ENCODE measurements around the gene KCNMA1.

KCNMA1 gene

DNA sequence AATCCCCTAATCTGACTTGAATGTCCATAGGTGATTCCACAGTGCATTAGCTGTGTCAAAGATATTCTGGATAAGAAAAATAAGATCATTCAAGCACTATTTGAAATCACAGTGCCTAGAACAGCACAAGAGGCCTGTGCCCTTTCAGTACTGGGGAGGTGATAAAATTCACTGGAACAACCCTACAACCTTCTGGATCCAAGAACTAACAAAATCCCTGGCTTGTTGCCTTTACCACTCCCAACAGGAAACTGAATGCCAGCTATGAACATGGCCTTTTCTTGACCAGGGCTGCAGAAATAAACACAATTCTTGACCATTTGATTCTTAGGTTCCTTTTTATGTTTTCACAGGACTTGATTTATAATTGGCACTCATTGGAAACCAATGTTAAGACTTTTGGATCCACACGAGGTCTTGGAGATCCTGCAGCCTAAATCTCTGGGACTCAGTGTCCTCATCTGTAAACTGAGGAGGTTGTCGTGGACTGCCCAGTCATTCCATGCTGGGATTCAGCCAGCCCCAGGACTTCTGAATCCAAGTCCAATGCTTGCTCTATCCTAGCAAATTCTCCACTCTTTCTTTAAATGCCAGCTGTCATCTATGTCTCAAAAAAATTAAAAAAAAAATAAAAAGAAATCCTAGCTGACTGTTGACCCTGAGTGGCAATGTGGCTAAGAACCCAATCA is 624.7 kb downstream of the KCNMA1 start:
- no peaks in the 10 kb centered on the region for H3K9me3 ChIP-seq (ENCODE audit: control insufficient read depth, low read depth, low read length)
- no peak overlapping the region for H3K4me3 ChIP-seq (ENCODE audit: low read length)
- H3K9ac ChIP-seq (ENCODE audit: low read length), result no peak overlapping the region
- no peaks in the 10 kb centered on the region for H3K4me1 ChIP-seq (ENCODE audit: control insufficient read depth, low read depth, low read length)
- H3K36me3 ChIP-seq (ENCODE audit: control insufficient read depth, low read depth, low read length), result no peaks in the 10 kb centered on the region
- no peak overlapping the region for H3K27ac ChIP-seq (ENCODE audit: low read length)
- H3K27me3 ChIP-seq (ENCODE audit: control insufficient read depth, insufficient read depth, low read length), result no peaks in the 10 kb centered on the region

- no peak overlapping the region for H3K27ac ChIP-seq (ENCODE audit: low read length)
- H3K36me3 ChIP-seq (ENCODE audit: control insufficient read depth, low read depth, low read length), result no peaks in the 10 kb centered on the region
- no peaks in the 10 kb centered on the region for H3K9me3 ChIP-seq (ENCODE audit: control insufficient read depth, low read depth, low read length)
- no peak overlapping the region for H3K9ac ChIP-seq (ENCODE audit: low read length)
- no peak overlapping the region for H3K4me3 ChIP-seq (ENCODE audit: low read length)
- no peaks in the 10 kb centered on the region for H3K4me1 ChIP-seq (ENCODE audit: control insufficient read depth, low read depth, low read length)
- no peaks in the 10 kb centered on the region for H3K27me3 ChIP-seq (ENCODE audit: control insufficient read depth, insufficient read depth, low read length)
Measured at GRCh38 chr10:77011874-77012811, 625.5 kb downstream of the KCNMA1 start.

GRCh38 chr10:77010430-77010829 is 627.2 kb downstream of the KCNMA1 start:
- no peaks in the 10 kb centered on the region for H3K4me1 ChIP-seq (ENCODE audit: control insufficient read depth, low read depth, low read length)
- H3K27ac ChIP-seq (ENCODE audit: low read length), result no peak overlapping the region
- no peaks in the 10 kb centered on the region for H3K27me3 ChIP-seq (ENCODE audit: control insufficient read depth, insufficient read depth, low read length)
- no peaks in the 10 kb centered on the region for H3K9me3 ChIP-seq (ENCODE audit: control insufficient read depth, low read depth, low read length)
- H3K36me3 ChIP-seq (ENCODE audit: control insufficient read depth, low read depth, low read length), result no peaks in the 10 kb centered on the region
- H3K9ac ChIP-seq (ENCODE audit: low read length), result no peak overlapping the region
- H3K4me3 ChIP-seq (ENCODE audit: low read length), result no peak overlapping the region

GRCh38 chr10:77007834-77008233 is 629.8 kb downstream of the KCNMA1 start:
- Histone ChIP-seq H3K9me3 (ENCODE audit: control insufficient read depth, low read depth, low read length) (no peaks in the 10 kb centered on the region), H3K4me3 (ENCODE audit: low read length) (no peak overlapping the region), H3K9ac (ENCODE audit: low read length) (no peak overlapping the region), H3K27ac (ENCODE audit: low read length) (no peak overlapping the region), H3K4me1 (ENCODE audit: control insufficient read depth, low read depth, low read length) (no peaks in the 10 kb centered on the region), H3K36me3 (ENCODE audit: control insufficient read depth, low read depth, low read length) (no peaks in the 10 kb centered on the region), H3K27me3 (ENCODE audit: control insufficient read depth, insufficient read depth, low read length) (no peaks in the 10 kb centered on the region)

GRCh38 chr10:77006836-77007511 is 630.6 kb downstream of the KCNMA1 start:
- Histone ChIP-seq H3K27me3 (ENCODE audit: control insufficient read depth, insufficient read depth, low read length) (no peaks in the 10 kb centered on the region), H3K4me1 (ENCODE audit: control insufficient read depth, low read depth, low read length) (no peaks in the 10 kb centered on the region), H3K27ac (ENCODE audit: low read length) (no peak overlapping the region), H3K9ac (ENCODE audit: low read length) (no peak overlapping the region), H3K4me3 (ENCODE audit: low read length) (no peak overlapping the region), H3K9me3 (ENCODE audit: control insufficient read depth, low read depth, low read length) (no peaks in the 10 kb centered on the region), H3K36me3 (ENCODE audit: control insufficient read depth, low read depth, low read length) (no peaks in the 10 kb centered on the region)

- Histone ChIP-seq H3K9ac (ENCODE audit: low read length) (no peak overlapping the region), H3K4me3 (ENCODE audit: low read length) (no peak overlapping the region), H3K27me3 (ENCODE audit: control insufficient read depth, insufficient read depth, low read length) (no peaks in the 10 kb centered on the region)
Measured at GRCh38 chr10:77005871-77006270, 631.7 kb downstream of the KCNMA1 start.

GRCh38 chr10:77004917-77005564 is 632.6 kb downstream of the KCNMA1 start:
- Histone ChIP-seq H3K9ac (ENCODE audit: low read length) (no peak overlapping the region), H3K27ac (ENCODE audit: low read length) (no peak overlapping the region), H3K4me1 (ENCODE audit: control insufficient read depth, low read depth, low read length) (no peaks in the 10 kb centered on the region), H3K36me3 (ENCODE audit: control insufficient read depth, low read depth, low read length) (no peaks in the 10 kb centered on the region), H3K27me3 (ENCODE audit: control insufficient read depth, insufficient read depth, low read length) (no peaks in the 10 kb centered on the region), H3K9me3 (ENCODE audit: control insufficient read depth, low read depth, low read length) (no peaks in the 10 kb centered on the region), H3K4me3 (ENCODE audit: low read length) (no peak overlapping the region)

More at GRCh38 chr10:77005871-77006270, 631.7 kb downstream of the KCNMA1 start:
- H3K4me1 ChIP-seq (ENCODE audit: control insufficient read depth, low read depth, low read length), result no peaks in the 10 kb centered on the region
- H3K27ac ChIP-seq (ENCODE audit: low read length), result no peak overlapping the region
- H3K9me3 ChIP-seq (ENCODE audit: control insufficient read depth, low read depth, low read length), result no peaks in the 10 kb centered on the region
- no peaks in the 10 kb centered on the region for H3K36me3 ChIP-seq (ENCODE audit: control insufficient read depth, low read depth, low read length)

GRCh38 chr10:77002872-77003271 is 634.7 kb downstream of the KCNMA1 start:
- H3K9me3 ChIP-seq (ENCODE audit: control insufficient read depth, low read depth, low read length), result no peaks in the 10 kb centered on the region
- no peaks in the 10 kb centered on the region for H3K4me1 ChIP-seq (ENCODE audit: control insufficient read depth, low read depth, low read length)
- H3K4me3 ChIP-seq (ENCODE audit: low read length), result no peak overlapping the region
- H3K9ac ChIP-seq (ENCODE audit: low read length), result no peak overlapping the region
- no peaks in the 10 kb centered on the region for H3K27me3 ChIP-seq (ENCODE audit: control insufficient read depth, insufficient read depth, low read length)
- H3K27ac ChIP-seq (ENCODE audit: low read length), result no peak overlapping the region
- no peaks in the 10 kb centered on the region for H3K36me3 ChIP-seq (ENCODE audit: control insufficient read depth, low read depth, low read length)

GRCh38 chr10:77001206-77001605 is 636.4 kb downstream of the KCNMA1 start:
- Histone ChIP-seq H3K9ac (ENCODE audit: low read length) (no peak overlapping the region), H3K27ac (ENCODE audit: low read length) (no peak overlapping the region), H3K9me3 (ENCODE audit: control insufficient read depth, low read depth, low read length) (no peaks in the 10 kb centered on the region), H3K4me3 (ENCODE audit: low read length) (no peak overlapping the region), H3K36me3 (ENCODE audit: control insufficient read depth, low read depth, low read length) (no peaks in the 10 kb centered on the region), H3K4me1 (ENCODE audit: control insufficient read depth, low read depth, low read length) (no peaks in the 10 kb centered on the region), H3K27me3 (ENCODE audit: control insufficient read depth, insufficient read depth, low read length) (no peaks in the 10 kb centered on the region)

GRCh38 chr10:76998451-76998850 is 639.2 kb downstream of the KCNMA1 start:
- Histone ChIP-seq H3K27ac (ENCODE audit: low read length) (no peak overlapping the region), H3K36me3 (ENCODE audit: control insufficient read depth, low read depth, low read length) (no peaks in the 10 kb centered on the region), H3K27me3 (ENCODE audit: control insufficient read depth, insufficient read depth, low read length) (no peaks in the 10 kb centered on the region), H3K9ac (ENCODE audit: low read length) (no peak overlapping the region), H3K9me3 (ENCODE audit: control insufficient read depth, low read depth, low read length) (no peaks in the 10 kb centered on the region), H3K4me1 (ENCODE audit: control insufficient read depth, low read depth, low read length) (no peaks in the 10 kb centered on the region), H3K4me3 (ENCODE audit: low read length) (no peak overlapping the region)

- Histone ChIP-seq H3K27me3 (ENCODE audit: control insufficient read depth, insufficient read depth, low read length) (no peaks in the 10 kb centered on the region), H3K9ac (ENCODE audit: low read length) (no peak overlapping the region), H3K27ac (ENCODE audit: low read length) (no peak overlapping the region), H3K4me1 (ENCODE audit: control insufficient read depth, low read depth, low read length) (no peaks in the 10 kb centered on the region), H3K36me3 (ENCODE audit: control insufficient read depth, low read depth, low read length) (no peaks in the 10 kb centered on the region), H3K4me3 (ENCODE audit: low read length) (no peak overlapping the region), H3K9me3 (ENCODE audit: control insufficient read depth, low read depth, low read length) (no peaks in the 10 kb centered on the region)
Measured at GRCh38 chr10:76997631-76998030, 640.0 kb downstream of the KCNMA1 start.

All from iPS-18a (cell line).